Fibroblast of the conjunctiva (primary cell): Measurements from ENCODE around the gene SUMO4.

ENCODE experiments used
- DNase-seq: peaks from one replicate; pipeline ENCODE4 v3.0.0-alpha.2; 2010; ENCODE audit warnings: low read depth

The SUMO4 gene

DNA sequence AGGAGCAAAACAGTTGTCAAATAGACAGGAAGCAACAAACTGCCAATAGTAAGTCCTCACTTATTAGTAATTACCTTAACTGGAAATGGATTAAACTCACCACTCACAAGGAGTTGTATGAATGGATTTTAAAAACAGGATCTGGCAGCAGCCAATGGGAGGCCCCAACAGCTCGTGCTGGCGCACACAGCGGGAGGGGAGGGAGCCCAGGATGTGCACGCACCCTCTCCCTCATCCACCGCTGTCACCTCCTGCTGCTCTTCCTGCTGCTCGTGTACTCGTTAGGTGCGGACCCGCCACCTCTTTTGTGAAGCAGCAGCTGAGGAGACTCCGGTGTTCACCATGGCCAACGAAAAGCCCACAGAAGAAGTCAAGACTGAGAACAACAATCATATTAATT is at the start of gene SUMO4:
SUMO4 (plus strand) TSS at position 213 of the 400 bp plus-strand sequence; CDS start at position 343, 130 bp downstream.
- no peak for DNase-seq

DNA sequence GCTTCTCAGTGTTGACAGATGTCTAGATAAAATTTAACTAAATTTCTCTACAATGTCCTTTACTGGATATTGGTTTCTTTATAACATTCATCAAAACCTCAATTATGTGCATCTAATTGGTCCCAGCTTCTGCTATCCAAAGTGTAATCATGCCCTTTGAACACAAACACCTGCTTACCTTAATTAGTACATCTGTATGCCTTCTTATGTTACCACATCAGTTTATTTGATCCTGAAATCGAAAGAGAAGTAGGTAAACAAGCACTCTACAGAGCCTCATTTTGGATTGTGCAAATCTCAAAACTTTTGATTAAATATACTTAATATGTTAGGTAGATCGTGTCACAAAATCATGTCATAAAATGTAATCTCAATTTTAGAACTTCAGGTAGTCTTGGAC is 46.1 kb upstream of the SUMO4 start:
- no peak for DNase-seq

DNA sequence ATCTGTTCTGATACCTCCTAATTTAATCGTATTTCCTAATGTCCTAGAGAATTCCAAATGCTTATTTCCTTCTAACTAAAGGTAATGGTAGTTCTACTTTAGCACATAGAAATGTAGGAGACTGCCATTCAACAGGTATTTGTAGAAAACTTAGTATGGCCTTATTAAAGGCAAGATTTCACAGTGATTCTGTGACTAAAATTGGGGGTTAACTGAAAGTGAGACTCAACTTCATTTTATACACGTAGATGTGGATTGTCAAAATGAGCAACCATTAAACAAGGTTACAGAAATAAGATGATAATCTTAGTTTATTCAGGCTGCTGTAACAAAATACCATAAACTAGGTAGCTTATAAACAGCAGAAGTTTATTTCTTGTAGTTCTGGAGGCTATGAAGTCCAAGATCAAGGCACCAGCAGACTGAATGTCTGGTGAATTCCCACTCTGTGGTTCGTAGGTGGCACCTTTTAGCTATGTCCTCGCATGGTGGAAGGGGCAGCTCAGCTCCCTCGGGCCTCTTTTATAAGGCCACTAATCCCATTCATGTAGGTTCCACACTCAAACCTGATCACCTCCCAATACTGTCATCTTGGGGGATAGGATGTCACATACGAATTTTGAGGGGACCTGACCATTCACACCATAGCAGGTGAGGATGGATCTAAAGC is 43.8 kb upstream of the SUMO4 start:
- DNase-seq = no peak

DNA sequence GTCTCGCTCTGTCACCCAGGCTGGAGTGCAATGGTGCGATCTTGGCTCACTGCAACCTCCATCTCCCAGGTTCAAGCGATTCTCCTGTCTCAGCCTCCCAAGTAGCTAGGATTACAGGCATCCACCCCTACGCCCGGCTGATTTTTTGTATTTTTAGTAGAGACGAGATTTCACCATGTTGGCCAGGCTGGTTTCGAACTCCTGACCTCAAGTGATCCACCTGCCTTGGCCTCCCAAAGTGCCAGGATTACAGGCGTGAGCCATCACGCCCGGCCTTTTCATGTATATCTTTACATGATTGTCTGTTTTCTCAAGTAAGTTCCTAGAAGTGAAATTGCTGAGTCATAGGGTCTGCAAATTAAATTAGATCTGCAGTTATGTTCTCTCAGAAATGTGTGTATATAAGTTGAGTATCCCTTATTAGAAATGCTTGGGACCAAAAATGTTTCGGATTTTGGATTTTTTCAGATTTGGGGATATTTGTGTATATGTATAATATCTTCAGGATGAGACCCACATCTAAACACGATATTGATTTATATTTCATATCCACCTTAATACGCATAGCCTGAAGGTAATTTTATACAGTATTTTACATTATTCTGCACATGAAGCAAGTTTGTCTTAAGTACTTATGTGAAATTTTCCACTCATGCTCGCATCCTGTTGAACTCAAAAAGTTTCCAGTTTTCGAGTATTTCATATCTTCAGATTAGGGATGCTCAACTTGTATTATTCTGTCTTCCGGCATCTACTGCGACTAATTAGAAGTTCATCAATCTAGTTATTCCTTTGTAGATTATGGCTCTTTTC is 42.1 kb upstream of the SUMO4 start:
- DNase-seq = no peak

DNA sequence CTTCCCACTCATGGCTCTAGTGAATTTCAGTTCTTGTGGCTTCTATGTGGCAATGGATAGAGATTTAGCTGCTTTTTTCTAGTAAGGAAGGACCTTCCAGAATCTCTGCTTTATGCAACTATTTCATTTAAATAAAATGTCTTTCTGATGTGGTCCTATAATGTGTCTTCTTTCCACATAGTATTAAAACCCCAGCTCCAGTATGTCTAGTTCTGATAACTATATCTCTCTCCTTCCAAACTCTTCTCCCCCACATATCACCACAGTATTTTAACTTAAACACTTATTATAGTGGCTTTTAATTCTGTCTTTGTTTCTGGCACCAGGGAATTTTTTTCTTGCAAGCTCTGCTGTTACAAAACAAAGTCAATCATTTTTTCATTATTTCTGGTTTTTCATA is 40.6 kb upstream of the SUMO4 start:
- DNase-seq = no peak

DNA sequence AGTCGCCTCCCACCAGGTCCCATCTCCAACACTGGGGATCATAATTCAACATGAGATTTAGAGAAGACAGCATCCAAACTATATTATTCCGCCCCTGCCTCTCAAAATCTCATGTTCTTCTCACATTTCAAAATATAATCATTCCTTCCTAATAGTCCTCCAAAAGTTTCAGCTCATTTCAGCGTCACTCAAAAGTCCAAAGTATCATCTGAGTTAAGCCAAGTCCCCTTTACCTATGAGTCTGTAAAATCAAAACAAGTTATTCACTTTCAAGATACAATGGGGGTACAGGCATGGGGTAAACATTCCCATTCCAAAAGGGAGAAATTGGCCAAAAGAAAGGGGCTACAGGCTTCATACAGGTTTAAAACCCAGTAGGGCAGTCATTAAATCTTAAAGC is 39.5 kb upstream of the SUMO4 start:
- no peak for DNase-seq

DNA sequence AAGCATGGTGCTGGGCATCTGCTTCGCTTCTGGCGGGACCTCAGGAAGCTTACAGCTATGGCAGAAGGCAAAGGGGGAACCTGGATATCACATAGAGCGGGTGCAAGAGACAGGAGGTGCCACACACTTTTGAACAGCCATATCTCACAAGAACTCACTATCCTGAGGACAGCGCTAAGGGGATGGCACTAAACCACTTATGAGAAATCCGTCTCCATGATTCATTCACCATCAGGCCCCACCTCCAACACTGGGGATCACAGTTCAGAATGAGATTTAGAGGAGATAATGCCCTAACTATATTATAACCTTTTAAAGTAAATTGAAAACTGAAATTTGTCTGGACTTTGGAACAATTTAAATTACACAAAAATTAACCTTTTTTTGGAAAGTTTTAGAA is 37.8 kb upstream of the SUMO4 start:
- DNase-seq = no peak

DNA sequence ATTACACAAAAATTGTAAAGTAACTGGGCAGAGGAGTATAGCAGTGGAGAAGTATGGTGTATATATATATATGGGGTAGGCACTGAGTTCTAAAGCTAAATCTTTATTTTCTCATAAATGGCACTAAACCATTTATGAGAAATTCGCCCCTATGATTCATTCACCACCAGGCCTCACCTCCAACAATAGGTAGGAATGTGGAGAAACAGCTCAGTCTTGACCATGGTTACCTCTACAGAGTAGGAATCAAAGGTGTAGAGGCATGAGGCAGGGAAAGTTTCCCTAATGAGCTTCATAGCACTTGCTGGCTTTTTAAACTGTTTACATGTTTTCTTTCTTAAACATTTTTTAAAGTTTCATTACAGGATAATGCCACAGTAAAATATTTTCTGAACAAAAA is 36.9 kb upstream of the SUMO4 start:
- no peak for DNase-seq

DNA sequence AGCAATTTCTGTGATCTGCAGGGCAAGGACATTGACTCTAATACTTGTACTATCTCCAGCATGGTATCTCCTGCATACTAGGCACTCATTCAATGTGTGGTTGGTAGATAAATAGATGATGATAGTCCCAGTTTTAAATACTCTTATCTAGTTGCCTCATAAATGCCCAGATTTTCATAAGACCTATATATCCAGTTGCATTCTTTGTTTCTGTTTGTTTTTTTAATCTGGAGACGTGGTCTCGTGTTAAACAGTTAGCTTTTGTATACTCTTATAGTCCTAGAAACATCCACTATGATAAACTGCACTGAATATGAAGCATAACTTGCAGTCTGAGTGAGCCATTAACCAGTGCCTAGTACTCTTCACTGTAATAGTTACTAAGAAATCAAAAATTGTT is 35.5 kb upstream of the SUMO4 start:
- DNase-seq = no peak

DNA sequence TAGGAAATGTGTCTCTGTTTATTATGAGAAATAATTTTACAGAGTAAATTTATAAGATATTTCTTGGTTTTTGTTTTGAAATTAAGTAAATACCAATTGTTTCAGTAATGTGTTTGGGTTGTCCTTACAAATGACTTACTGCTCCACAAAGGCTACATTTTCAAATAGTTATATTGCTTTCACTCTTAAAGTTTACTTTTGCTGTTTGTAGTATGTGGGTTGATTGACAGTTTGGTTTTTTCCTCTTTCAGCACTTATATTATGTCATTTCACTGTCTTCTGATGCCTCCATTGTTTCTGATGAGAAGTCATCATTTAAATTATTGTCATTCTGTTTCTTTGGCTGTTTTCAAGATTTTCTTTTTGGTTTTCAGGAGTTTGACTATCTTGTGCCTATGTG is 34.9 kb upstream of the SUMO4 start:
- DNase-seq = no peak

DNA sequence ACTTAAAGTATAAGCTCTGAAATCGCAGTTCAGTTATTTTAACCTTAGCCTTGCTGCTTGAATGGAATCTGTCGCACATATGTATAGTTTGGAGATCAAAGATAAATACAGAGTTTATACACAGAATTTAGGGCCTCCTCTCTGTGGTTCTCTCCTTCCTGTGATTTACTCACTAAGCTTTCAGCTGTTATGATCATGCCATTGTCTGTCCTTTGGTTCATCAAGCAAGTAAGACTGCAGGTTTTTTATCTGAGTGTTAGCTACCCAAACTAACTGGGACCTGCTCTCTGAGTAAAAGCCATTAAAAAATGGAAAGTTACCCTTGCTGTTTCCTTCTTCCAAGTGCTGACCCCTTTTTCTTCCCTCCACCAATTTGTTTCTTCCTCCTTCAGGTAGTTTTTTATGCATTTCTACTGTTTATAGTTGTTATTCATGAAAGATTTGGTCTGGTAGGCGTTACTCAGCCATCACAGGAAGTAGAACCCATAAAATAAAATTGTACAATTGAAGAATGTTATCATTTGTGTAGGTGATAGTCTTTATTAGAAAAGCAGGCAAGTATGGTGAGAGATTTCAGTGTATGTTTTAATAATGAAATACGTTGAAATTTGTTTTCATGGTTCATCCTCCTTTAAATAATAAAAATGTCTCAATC is 33.7 kb upstream of the SUMO4 start:
- DNase-seq = no peak

DNA sequence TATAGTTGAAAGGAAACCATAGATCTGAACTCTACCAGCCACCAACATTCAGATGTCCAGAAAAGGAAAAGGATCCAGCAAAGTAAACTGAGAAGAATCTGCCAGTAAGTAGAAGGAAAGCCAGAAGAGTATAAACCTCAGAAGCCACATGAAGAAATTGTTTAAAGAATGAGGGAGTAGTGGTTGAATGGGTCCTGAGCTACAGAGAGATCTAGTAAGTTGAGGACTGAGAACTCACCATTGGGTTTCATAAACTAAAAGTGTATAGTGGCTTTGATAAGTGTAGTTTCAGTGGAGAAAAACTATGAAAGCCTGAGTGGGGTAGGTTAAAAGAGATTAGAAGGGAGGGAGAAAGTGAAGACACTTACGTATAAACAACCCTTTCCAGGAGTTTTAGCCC is 32.0 kb upstream of the SUMO4 start:
- no peak for DNase-seq

DNA sequence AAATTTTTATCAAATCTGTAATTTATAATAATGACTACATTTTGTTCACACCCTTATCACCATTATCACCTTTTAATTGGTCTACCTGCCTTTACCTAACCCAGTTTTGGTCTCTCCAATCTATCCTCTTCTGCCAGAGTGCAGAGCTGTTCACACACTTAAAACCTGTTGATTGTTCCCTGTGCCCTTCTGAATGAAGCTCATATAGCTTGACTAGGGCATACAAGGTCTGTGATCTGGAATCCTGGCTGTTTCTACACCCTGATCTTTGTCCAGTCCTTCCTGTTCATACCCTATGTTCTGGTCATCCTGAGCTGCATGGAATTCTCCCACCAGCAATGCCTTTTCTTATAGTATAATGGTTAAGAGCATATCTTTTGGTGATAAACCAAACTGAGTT is 28.9 kb upstream of the SUMO4 start:
- DNase-seq = no peak

DNA sequence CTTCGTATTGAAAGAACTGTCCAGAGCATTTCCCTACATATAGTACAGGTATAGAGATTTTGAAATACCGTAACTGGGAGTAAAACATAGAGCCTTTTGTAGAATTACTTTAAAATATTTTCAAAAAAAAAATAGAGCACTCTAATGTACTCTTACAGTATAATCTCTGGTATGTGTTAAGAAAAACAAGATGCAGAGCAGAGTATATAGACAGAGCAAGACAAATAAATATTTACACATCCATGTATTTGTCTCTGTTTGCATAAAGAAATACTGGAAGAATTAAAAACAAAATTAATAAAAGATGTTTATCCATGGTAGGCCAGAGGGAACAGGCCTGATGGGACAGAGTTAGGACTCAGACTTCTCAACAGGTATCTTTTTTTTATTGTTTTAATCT is 28.0 kb upstream of the SUMO4 start:
- DNase-seq = no peak

DNA sequence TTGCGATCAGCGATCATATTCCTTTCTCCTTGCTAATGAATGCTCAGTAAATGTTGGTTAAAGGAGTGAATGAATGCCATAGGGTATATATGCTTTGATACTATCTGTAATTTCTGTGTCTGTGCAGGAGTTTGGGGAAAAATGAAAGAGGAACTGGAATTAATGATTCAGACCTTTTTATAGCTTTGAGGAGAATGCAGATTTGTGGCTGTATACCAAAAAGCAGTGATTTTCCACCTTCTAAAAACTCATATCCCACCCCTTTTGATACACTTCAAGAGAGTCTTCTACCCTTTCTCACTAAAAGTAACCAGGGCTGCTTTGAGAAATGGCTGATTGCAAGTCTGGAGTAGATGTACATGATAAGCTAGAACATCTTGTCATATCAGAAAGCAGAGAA is 26.6 kb upstream of the SUMO4 start:
- DNase-seq = no peak

DNA sequence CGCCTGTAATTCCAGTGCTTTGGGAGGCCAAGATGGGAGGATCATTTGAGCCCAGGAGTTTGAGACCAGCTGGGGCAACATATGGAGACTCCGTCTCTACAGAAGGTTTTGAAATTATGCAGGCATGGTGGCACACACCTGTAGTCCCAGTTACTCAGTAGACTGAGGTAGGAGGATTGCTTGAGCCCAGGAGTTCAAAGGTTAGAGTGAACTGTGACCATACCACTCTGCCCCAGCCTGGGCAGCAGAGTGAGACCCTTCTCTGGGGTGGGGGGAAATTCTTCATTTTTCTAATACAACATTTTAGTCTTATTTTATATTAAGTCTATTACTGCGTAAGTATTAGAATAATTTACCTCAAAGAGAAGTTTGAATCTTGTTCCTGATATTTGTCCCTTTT is 20.1 kb upstream of the SUMO4 start:
- no peak for DNase-seq

DNA sequence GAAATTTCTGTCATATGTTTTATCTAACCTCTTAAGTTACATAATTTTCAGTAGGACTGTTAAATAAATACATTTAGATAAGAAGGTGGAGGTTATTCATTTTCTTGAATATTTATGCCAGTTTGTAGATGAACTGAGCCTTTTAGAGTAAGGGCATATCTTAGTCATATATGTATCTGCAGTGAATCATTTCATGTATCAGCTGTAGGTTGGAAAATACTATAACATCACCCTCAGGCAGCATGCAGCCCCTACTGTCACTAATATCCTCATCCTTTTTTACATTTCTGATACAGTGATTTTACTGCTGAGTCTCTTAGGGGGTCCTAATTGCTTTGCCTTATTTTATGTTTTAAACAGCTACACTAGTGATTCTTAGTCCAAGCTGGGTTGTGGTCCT is 19.5 kb upstream of the SUMO4 start:
- no peak for DNase-seq

DNA sequence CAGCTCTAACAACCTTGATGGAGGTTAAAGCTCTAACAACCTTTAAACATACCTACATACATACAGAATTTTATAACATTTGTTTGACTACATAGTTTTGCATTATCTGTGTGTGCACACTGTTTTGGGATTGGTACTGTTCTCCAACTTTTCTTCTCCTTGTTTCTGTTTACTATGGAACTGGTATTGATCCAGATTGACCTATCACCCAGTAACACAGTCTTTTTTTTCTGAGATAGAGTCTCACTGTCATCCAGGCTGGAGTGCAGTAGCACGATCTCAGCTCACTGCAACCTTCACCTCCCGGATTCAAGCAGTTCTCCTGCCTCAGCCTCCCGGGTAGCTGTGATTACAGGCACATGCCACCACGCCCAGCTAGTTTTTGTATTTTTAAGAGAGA is 16.7 kb upstream of the SUMO4 start:
- DNase-seq = no peak

DNA sequence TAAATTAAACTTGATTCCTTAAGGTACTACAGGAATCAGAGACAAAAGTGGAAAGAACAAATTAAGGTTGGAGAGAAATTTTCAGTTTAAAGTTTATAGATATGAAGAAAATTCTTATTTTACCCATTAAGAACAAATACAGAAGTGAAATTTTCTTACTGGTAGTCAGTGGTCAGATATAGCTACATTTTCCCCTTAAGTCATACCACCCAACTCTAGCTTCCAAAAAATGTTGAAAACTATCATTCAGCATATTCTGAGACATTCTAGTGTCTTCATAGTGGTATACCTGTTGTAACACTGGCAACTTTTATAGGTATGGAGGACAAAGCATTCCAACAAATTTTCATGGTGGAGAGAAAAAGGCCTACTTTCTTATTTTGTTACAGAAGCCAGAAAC is 15.6 kb upstream of the SUMO4 start:
- no peak for DNase-seq

DNA sequence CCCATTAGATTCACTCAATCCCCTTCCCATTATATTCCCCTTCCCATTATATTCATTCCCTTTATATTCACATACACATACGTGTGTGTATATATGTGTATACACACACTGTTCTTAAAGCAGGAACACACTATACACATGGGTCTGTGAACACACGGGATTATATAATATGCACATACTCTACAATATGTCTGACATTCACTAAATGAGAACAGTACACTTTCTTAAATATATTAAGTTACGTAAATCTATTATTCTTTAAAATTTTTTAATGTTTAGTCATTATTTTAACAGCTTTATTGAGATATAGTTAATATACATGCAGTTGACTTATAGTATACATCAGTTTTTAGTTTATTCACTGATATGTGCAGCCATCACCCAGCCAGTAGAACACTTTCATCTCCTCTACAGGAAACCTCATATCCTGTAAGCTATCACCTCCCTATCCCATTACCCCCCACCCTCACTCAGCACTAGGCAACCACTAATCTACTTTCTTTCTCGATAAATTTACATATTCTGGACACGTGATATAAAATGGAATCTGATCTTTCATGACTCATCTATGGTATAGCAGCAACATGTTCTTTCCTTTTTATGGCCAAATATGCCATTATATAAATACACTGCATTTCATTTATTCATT is 13.9 kb upstream of the SUMO4 start:
- DNase-seq = no peak

DNA sequence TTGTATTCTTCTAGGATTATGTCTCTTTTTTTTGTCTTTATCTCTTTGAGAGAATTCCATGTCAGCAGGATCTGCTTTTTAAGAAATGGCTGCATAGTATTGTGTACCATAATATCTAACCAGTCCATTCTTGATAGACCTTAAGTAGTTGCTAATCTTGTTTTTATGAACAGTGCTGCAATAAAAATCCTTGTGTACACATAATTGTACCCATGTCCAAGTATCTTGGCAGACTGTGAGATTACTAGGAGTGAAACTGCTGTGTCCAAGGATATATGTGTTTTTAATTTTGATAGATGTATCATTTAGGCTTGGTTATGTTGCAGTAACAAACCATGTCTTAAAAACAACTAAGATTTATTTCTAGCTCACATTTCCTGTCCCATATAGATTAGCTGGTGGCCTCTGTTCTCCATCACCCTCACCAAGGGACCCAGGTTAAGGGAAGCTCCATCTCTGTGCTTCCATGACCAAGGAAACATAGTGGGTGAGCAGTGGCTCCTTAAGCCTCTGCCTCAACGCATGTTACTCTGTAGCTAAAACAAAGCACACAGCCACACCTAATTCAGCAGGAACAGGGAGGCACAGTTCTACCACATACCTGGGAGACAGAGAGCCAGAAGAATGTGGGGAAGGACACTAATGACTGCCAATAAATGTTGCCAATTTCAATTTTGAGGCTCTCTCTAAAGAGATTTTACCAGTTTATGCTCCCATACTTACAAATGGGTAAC is 12.1 kb upstream of the SUMO4 start:
- peak; percentile 4 for DNase-seq
